B cell (primary cell): ENCODE measurements around the gene CGRRF1. TPM values are rescaled to one million over a fixed set of nuclear protein-coding genes. Genes with fewer than 3 reads are reported as not detected.

Experiments used
- ATAC-seq: fragments of 200-7000 bp; cut with Tn5 transposase; one replicate; pipeline ENCODE4 v1.10.0; 2021; ENCODE audit warnings: low read depth, mild to moderate bottlenecking, moderate number of reproducible peaks, moderate library complexity
- CTCF ChIA-PET: fragments of 350-600 bp; sonication (Branson Sonifier 250); formaldehyde crosslinking; loops from one replicate; lab custom pipeline; 2021; ENCODE audit warnings: antibody characterized with exemption, inconsistent platforms; lab: Charles Lee
- POLR2A ChIA-PET: fragments of 350-600 bp; sonication (Branson Sonifier 250); formaldehyde crosslinking; loops from one replicate; lab custom pipeline; 2021; ENCODE audit warnings: antibody characterized with exemption; lab: Charles Lee
- DNase-seq: peaks from one replicate; pipeline ENCODE4 v3.0.0; 2013
- H2AFZ ChIP-seq: 2 replicates; pipeline ENCODE4 v1.6.1; 2012; ENCODE audit warnings: mild to moderate bottlenecking, low read depth, low read length; ENCODE audit not compliant: insufficient read depth, poor library complexity, severe bottlenecking
- H3K27ac ChIP-seq, 2 donors: 1 replicate in 1 of 2; 2 replicates in 1 of 2; pipeline ENCODE4 v1.5.1; 2012 to 2013; ENCODE audit warnings: low read length in 2 of 2, mild to moderate bottlenecking in 2 of 2, moderate library complexity in 1 of 2
- H3K27me3 ChIP-seq, 4 experiments: fragments of 200-600 bp in 1 of 4; sonication (generic) in 1 of 4; replicated peaks in 1 of 4; 1 replicate in 2 of 4; 2 replicates in 2 of 4; pipeline versions ENCODE4 v1.6.1 to v1.7.0; 2013 to 2016; ENCODE audit warnings: low read length in 3 of 4, mild to moderate bottlenecking in 2 of 4, mixed read lengths in 1 of 4, moderate library complexity in 1 of 4; ENCODE audit not compliant: insufficient read depth in 4 of 4, control insufficient read depth in 3 of 4; ENCODE audit errors: control extremely low read depth in 1 of 4
- H3K36me3 ChIP-seq, 2 experiments: replicated peaks in 1 of 2; 1 replicate in 1 of 2; 2 replicates in 1 of 2; pipeline versions ENCODE4 v1.6.1 to v1.7.1; 2013; ENCODE audit warnings: low read length in 1 of 2; ENCODE audit not compliant: insufficient read depth in 2 of 2, control insufficient read depth in 1 of 2; ENCODE audit errors: control extremely low read depth in 1 of 2, extremely low read depth in 1 of 2
- H3K4me1 ChIP-seq, 2 donors: fragments of 200-600 bp in 1 of 2; sonication (generic) in 1 of 2; 1 replicate in 1 of 2; 2 replicates in 1 of 2; pipeline versions ENCODE4 v1.5.1 to v1.6.1; 2013 to 2017; ENCODE audit warnings: low read length in 2 of 2; ENCODE audit not compliant: control insufficient read depth in 2 of 2, insufficient read depth in 2 of 2
- H3K4me2 ChIP-seq: replicated peaks from 2 replicates; pipeline ENCODE3; 2012; ENCODE audit warnings: mild to moderate bottlenecking, low read depth, low read length; ENCODE audit not compliant: poor library complexity, severe bottlenecking
- H3K4me3 ChIP-seq, 5 experiments: fragments of 200-600 bp in 1 of 5; sonication (generic) in 1 of 5; 1 replicate in 3 of 5; 2 replicates in 2 of 5; pipeline versions ENCODE4 v1.5.1 to v1.7.0; 2011 to 2016; ENCODE audit warnings: low read length in 4 of 5, mild to moderate bottlenecking in 4 of 5, low read depth in 2 of 5, control low read depth in 1 of 5, moderate library complexity in 1 of 5; ENCODE audit not compliant: insufficient read depth in 1 of 5; ENCODE audit errors: control extremely low read depth in 1 of 5, extremely low read depth in 1 of 5
- H3K79me2 ChIP-seq: fragments of 200-600 bp; sonication (generic); one replicate; pipeline ENCODE4 v1.6.0; 2016; ENCODE audit warnings: low read length; ENCODE audit not compliant: control insufficient read depth, insufficient read depth
- H3K9ac ChIP-seq: fragments of 200-600 bp; sonication (generic); 2 replicates; pipeline ENCODE4 v1.6.1; 2017; ENCODE audit warnings: mild to moderate bottlenecking, low read length, moderate library complexity
- H3K9me3 ChIP-seq, 3 donors: one replicate each; pipeline versions ENCODE4 v1.6.1 to v1.7.1; 2013; ENCODE audit warnings: low read length in 2 of 3; ENCODE audit not compliant: control insufficient read depth in 2 of 3, insufficient read depth in 1 of 3; ENCODE audit errors: control extremely low read depth in 1 of 3
- H4K20me1 ChIP-seq: 2 replicates; pipeline ENCODE4 v1.6.0; 2012; ENCODE audit warnings: mild to moderate bottlenecking, low read length; ENCODE audit not compliant: insufficient read depth, control insufficient read depth, poor library complexity, severe bottlenecking
- H3K27ac Mint-ChIP-seq: one replicate; pipeline ENCODE4 v1.8.0; 2021; ENCODE audit warnings: mixed read lengths
- H3K27me3 Mint-ChIP-seq: one replicate; pipeline ENCODE4 v1.8.0; 2021; ENCODE audit warnings: mixed read lengths
- H3K4me1 Mint-ChIP-seq: one replicate; pipeline ENCODE4 v1.8.0; 2021; ENCODE audit warnings: mixed read lengths
- H3K4me3 Mint-ChIP-seq: one replicate; pipeline ENCODE4 v1.8.0; 2021; ENCODE audit warnings: mixed read lengths
- H3K9me3 Mint-ChIP-seq: one replicate; pipeline ENCODE4 v1.8.0; 2022; ENCODE audit warnings: mixed read lengths; ENCODE audit not compliant: insufficient read depth
- CTCF ChIP-seq: fragments of 200-600 bp; IDR thresholded peaks from one replicate; pipeline ENCODE4 v1.8.0; 2022; ENCODE audit warnings: antibody characterized with exemption, mild to moderate bottlenecking
- EZH2 ChIP-seq: IDR thresholded peaks from 2 replicates; pipeline ENCODE4 v1.6.1; 2012; ENCODE audit warnings: borderline replicate concordance, low read depth, mild to moderate bottlenecking, moderate library complexity, low read length; ENCODE audit not compliant: insufficient read depth, poor library complexity, severe bottlenecking
- WGBS: methylation state at CpG from one replicate; pipeline ENCODE4 v1.1.5; 2013; ENCODE audit warnings: missing lambda C conversion rate; ENCODE audit not compliant: insufficient coverage; 5-methylcytosine and 5-hydroxymethylcytosine counted together
- intact Hi-C: fragments of 100-400 bp; cut with micrococcal nuclease; formaldehyde crosslinking; loops from one replicate; pipeline ENCODE4 v1.10.0; 2022
- polyA plus RNA-seq: library from polyadenylated mRNA; depleted of rRNA; stranded (reverse); fragments of >200 nt; gene quantifications from 2 replicates; pipeline ENCODE4 v1.2.3, GENCODE V29; 2012
- total RNA-seq, 2 donors: library from RNA; stranded (reverse); fragments of 120-200 nt in 1 of 2; gene quantifications; 1 replicate in 1 of 2; 2 replicates in 1 of 2; pipeline versions ENCODE4 v1.2.3 to v1.2.4, GENCODE V29; 2013 to 2022

The CGRRF1 gene
- total and polyA plus RNA-seq, 2 donors (not counting 1 experiment from before 2014, with no cell fraction given), result 10.0 to 15.8 TPM

- Histone ChIP-seq H3K4me2 (peak overlapping the region; percentile 96), H2AFZ (peak overlapping the region; percentile 89), H3K4me3 (peak overlapping the region; percentile 34 to 86 (median 73)), H3K9ac (peak overlapping the region; percentile 83), H3K9me3 (no peaks in the 10 kb centered on the region), H3K27ac (peak overlapping the region; percentile 72 to 84), H4K20me1 (peaks cover 8% of the 10 kb centered on the region), H3K79me2 (peaks cover 16% of the 10 kb centered on the region), H3K27me3 (no peaks in the 10 kb centered on the region), H3K36me3 (no peaks in the 10 kb centered on the region), H3K4me1 (peaks cover 21 to 24% of the 10 kb centered on the region in 2 donors)
- Mint-ChIP-seq H3K27ac (peak overlapping the region; percentile 86), H3K4me3 (peak overlapping the region; percentile 88), H3K4me1 (peaks cover 27% of the 10 kb centered on the region), H3K9me3 (no peaks in the 10 kb centered on the region), H3K27me3 (peaks cover 3% of the 10 kb centered on the region)
- DNase-seq (peak; percentile 82), ATAC-seq (peak; percentile 28)
- POLR2A ChIA-PET, result interaction anchor here (3.2 kb wide), 1 partner anchor 210 kb away, joined by 13 read pairs; no protein-coding TSS in a partner anchor
- under 1% methylated on average over 64 of the region's 69 CpGs for whole genome bisulfite sequencing
- intact Hi-C loops, result loop anchor here (1.0 to 10.0 kb wide), 9 partner anchors 56 to 600 kb away; partner anchors contain the start of genes CGRRF1 and MAPK1IP1L
- TF ChIP-seq CTCF (no peak), EZH2 (no peak)
- CTCF ChIA-PET, result interaction anchor here (0.7 to 7.5 kb wide), 41 partner anchors 9 to 1677 kb away, joined by 3 to 231 read pairs (median 6); partner anchors contain the start of genes CGRRF1 and GCH1
Observed at GRCh38 chr14:54564868-54565784, 55.4 kb downstream of the CGRRF1 start.
